Astrocyte of the cerebellum (primary cell): ENCODE data around the gene LRP1B.

ENCODE experiments used
- DNase-seq: peaks from one replicate; pipeline ENCODE4 v3.0.0-alpha.2; 2011; ENCODE audit warnings: low read depth
- H3K4me3 ChIP-seq: 2 replicates; pipeline ENCODE4 v1.5.1; 2011; ENCODE audit warnings: mild to moderate bottlenecking, low read depth, low read length, moderate library complexity
- CTCF ChIP-seq: IDR thresholded peaks from 2 replicates; pipeline ENCODE4 v1.5.1; 2012; ENCODE audit warnings: low read length, low read depth, moderate library complexity, mild to moderate bottlenecking; ENCODE audit errors: missing control alignments
- in situ Hi-C: cut with HindIII; loops from 2 replicates; pipeline ENCODE4 v1.10.0; 2017; ENCODE audit warnings: low sequenced_read_pairs

The LRP1B gene

DNA sequence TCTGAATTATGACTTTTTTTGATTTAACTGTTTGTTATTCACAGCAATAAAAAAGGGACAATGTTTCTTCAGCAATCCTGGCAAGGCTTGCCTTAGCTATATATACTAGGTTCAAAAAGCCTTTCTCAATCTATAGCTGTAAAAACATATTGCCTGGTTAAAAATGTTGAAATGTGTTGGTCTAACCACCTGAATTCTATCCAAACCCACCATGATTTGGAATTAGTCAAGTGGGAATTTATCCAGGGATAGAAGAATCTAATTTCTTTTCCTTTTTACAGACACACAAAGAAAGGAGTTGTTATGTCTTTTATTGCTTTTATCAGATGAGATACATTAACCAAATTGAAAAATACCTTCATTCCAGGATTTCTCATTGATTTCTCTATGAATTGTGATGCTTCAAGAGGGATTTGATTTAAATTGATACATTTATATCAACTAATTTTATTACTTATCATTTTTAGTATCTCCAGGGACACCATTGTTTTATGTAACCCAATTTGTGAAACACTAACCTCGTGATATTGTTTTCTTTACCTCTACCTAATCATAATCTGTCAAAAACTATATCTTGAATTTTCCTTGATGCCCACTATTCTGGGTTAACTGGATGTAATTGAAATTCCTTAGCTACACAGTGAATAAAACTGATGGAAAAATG is 88.1 kb downstream of the LRP1B start:
- no peak overlapping the region for H3K4me3 ChIP-seq
- in situ Hi-C loops: no loop called here
- no peak for TF ChIP-seq CTCF
- peak; percentile 74 for DNase-seq

- no peak overlapping the region for H3K4me3 ChIP-seq
- peak; percentile 55 for DNase-seq
- in situ Hi-C loops: no loop called here
- TF ChIP-seq CTCF: no peak
These were observed 88.8 kb downstream of the LRP1B start for GRCh38 chr2:142041996-142042395.

DNA sequence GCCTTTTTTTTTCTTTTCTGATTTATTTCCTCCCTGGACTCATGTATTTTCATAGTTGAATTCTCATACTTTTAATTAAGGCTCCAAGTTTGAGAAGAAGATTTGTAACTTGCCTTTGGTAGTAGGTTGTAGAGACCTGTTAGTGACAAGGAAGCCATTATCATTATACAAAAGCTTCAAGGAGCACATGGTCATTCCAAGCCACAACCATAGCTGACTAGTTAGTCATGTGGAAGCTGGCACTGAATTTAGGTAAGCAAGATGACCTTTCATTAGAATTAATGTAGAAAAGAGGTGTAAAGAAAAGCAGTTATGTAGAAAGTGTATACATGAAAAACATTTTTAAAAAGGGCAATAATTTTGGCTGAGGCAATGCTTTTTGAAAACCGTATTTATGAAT is 89.7 kb downstream of the LRP1B start:
- in situ Hi-C loops: no loop called here
- peak; percentile 49 for DNase-seq
- no peak overlapping the region for H3K4me3 ChIP-seq
- TF ChIP-seq CTCF: no peak

DNA sequence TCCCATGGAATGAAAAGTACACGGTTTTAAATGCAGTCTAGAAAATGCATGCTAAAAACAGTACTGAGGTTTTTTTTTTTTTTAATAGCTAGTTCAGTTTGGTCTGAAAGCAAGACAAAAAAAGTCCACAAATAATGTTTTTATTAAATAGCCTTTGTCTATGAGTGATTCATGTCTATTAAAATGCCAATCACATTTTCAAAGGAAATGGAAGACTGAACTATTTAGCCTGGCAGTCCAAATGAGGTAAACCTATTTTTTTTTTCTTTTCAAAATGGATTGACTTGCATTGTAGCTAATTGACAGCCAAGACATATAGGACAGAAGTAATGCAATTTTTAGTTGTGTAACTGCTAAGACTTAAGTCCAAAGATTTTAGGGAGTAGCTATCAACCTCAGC is 90.3 kb downstream of the LRP1B start:
- TF ChIP-seq CTCF: no peak
- H3K4me3 ChIP-seq: no peak overlapping the region
- in situ Hi-C loops: no loop called here
- no peak for DNase-seq

DNA sequence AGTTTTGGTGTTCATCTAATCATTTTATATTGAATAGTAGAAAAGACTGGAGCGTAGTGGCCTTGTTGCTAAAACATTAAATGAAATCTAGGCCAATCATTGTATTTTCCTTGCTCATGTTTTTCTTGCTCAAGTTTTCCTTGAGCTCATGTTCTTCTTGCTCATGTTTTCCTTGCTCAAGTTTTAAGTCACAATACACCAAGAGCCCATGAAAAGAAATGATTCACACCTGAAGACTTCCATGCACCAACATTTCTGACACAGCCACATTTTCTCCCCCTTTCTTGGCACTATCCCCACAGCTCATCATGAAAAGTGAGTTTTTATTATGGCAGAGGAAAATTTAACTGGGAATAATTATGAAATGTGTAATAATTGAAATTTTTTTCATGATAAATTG is 92.0 kb downstream of the LRP1B start:
- no peak for DNase-seq
- no peak for TF ChIP-seq CTCF
- in situ Hi-C loops: no loop called here
- no peak overlapping the region for H3K4me3 ChIP-seq

DNA sequence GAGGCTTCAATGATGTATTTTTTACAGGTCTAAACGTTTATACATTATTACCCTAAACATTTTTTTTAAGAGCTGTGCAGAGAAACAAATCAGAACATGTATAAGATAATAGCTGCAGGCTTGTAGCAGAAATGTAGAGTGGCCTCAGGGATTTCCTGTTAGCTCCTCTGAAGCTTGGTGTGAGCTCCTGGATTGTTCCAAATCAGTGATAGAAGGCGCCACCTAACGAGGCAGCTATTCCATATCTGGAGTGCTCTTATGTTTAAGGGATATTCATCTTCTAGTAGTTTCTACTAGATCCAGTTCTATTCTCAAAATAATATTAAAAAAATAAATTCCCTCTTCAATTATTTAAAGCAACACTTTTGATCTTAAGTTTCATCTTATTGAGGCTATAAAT is 93.1 kb downstream of the LRP1B start:
- in situ Hi-C loops: no loop called here
- H3K4me3 ChIP-seq: no peak overlapping the region
- no peak for TF ChIP-seq CTCF
- DNase-seq: no peak
